ENCODE measurements around the gene VTCN1.

The VTCN1 gene

DNA sequence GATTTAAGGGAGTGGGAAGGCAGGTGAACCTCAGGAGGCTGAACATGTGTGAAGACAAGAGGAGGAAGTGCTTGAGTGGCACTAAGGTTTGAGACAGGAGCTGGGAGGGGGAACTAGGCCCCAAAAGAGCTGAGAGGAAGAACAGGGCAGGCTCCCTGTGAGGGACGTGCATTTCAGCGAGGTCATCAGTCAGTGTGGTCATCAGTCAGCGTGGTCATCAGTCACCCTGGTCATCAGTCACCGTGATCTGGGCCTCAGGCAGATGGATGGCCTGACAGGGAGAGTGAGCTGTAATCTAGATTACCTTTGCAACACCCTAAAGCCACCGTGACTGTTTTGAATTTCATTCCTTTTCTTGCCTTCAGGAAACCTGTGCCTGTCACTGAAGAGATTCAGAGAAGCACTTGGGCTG is 29.1 kb downstream of the VTCN1 start:
- DNase-seq (ENCODE audit: low spot score), result no peak
- TF ChIP-seq, protein P1, sequence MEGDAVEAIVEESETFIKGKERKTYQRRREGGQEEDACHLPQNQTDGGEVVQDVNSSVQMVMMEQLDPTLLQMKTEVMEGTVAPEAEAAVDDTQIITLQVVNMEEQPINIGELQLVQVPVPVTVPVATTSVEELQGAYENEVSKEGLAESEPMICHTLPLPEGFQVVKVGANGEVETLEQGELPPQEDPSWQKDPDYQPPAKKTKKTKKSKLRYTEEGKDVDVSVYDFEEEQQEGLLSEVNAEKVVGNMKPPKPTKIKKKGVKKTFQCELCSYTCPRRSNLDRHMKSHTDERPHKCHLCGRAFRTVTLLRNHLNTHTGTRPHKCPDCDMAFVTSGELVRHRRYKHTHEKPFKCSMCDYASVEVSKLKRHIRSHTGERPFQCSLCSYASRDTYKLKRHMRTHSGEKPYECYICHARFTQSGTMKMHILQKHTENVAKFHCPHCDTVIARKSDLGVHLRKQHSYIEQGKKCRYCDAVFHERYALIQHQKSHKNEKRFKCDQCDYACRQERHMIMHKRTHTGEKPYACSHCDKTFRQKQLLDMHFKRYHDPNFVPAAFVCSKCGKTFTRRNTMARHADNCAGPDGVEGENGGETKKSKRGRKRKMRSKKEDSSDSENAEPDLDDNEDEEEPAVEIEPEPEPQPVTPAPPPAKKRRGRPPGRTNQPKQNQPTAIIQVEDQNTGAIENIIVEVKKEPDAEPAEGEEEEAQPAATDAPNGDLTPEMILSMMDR (IDR thresholded peaks at IDR 0.05; ENCODE audit: borderline replicate concordance, control extremely low read depth, extremely low read depth, insufficient read depth, missing control alignments), result no peak
- in situ Hi-C loops (cut with MboI; ENCODE audit: low sequenced_read_pairs, unreplicated experiment), result no loop called here

DNA sequence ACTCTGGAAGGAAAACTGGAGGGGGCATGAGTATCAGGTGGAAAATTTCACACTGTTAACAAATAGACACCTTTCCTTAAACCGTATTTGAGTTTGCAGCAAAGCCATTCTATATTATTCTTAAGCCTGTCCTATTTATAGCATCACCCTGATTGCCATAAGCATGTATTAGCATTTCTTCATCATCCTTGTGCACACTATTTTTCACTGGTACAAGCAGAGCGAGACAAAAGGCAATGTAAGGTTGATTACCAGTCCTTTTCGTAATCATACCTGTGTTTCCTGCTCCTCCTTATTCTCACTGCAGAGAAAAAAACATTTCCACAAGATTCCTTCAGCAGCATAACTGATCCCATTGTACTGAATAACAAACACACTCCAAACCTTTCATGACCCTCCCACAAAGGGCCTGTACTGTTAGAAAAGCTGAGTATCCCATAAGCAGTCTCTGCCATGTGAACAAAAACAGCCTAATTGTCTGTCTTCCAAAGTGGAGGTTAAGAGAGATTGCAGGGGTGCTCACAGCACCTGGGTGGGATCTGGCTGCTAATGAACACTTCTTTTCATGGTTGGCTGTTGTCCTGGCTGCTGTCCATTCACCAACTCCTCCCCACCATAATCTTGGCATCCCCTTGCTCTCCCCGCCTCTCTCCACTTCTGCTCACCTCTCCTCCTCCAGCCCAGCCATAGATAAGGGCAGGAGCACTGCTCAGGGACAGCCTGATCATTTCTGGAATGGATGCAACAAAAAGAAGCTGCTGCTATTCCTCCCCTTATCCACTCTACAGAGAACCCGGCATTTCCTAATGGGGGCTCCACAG is 30.4 kb downstream of the VTCN1 start:
- DNase-seq (ENCODE audit: low spot score), result no peak
- TF ChIP-seq, protein P1 (IDR thresholded peaks at IDR 0.05; ENCODE audit: borderline replicate concordance, control extremely low read depth, extremely low read depth, insufficient read depth, missing control alignments), result no peak
- in situ Hi-C loops (cut with MboI; ENCODE audit: low sequenced_read_pairs, unreplicated experiment), result no loop called here

DNA sequence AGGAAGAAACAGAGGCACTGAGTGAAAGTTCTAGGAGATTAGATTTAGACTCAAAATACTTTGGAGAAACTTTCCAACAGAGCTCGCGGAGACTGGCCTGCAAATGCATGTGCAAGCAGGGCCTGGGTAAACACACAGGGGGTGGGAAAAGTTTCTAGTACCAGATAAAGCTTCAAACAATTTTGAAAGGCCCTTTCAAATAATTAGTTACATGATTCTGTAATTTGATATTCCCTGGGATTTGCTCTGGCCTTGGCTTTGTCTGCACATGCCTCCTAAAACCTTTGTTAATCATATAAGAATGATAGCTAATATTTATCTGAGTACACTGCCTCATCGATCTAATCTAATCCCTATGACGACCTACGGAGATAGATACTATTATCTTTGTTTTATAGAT is 31.3 kb downstream of the VTCN1 start:
- in situ Hi-C loops (cut with MboI; ENCODE audit: low sequenced_read_pairs, unreplicated experiment), result no loop called here
- TF ChIP-seq, protein P1 (IDR thresholded peaks at IDR 0.05; ENCODE audit: borderline replicate concordance, control extremely low read depth, extremely low read depth, insufficient read depth, missing control alignments), result no peak
- DNase-seq (ENCODE audit: low spot score), result no peak

DNA sequence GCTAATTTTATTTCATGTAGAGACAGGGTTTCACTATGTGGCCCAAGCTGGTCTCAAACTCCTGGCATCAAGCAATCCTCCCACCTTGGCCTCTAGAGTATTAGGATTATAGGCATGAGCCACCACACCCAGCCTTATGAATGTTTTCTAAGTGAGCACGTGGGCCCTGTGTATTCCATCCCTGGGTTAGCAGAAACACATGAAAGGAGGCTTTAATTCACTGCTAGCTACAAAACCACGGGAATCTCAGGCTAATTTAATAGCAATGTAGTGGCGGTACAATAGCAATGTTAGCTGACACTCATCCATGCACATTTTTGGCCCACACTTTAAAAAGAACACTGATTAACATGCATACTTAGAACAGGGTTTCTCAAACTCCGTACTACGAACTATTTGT is 32.0 kb downstream of the VTCN1 start:
- in situ Hi-C loops (cut with MboI; ENCODE audit: low sequenced_read_pairs, unreplicated experiment), result no loop called here
- no peak for DNase-seq (ENCODE audit: low spot score)
- TF ChIP-seq, protein P1 (IDR thresholded peaks at IDR 0.05; ENCODE audit: borderline replicate concordance, control extremely low read depth, extremely low read depth, insufficient read depth, missing control alignments), result no peak

DNA sequence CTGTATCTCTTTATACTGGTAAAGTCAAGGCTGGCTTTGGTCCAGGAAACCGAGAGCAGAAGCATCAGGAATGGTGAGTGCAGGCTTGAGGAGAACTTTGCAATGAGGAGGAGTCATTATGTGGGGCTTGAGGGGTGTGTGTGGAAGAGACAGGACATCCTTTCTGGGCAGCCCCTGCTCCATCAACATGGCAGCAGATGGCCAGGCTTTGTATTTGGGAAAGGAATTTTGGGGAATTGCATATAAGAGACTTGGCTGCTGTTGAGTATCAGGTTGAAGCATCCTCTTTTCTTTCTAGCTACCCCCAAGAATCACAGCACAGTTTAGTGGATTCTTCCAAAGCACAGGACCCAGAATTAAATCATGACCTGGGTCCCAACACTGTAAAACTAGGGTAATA is 33.4 kb downstream of the VTCN1 start:
- TF ChIP-seq, protein P1 (IDR thresholded peaks at IDR 0.05; ENCODE audit: borderline replicate concordance, control extremely low read depth, extremely low read depth, insufficient read depth, missing control alignments), result no peak
- in situ Hi-C loops (cut with MboI; ENCODE audit: low sequenced_read_pairs, unreplicated experiment), result no loop called here
- DNase-seq (ENCODE audit: low spot score), result no peak

DNA sequence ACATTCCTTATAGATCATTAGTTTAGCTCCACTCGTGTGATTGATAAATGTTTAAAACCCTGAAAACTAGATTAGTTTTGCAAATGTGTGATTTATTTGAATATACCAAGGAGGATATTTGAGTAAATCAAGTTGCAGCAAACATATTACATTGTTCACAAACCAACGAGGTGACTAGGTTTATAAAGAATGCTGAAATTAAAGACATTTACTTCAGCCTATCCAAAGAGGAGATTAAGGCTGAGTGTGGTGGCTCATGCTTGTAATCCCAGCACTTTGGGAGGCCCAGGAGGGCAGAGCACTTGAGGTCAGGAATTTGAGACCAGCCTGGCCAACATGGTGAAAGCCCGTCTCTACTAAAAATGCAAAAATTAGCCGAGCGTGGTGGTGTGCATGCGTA is 34.1 kb downstream of the VTCN1 start:
- in situ Hi-C loops (cut with MboI; ENCODE audit: low sequenced_read_pairs, unreplicated experiment), result no loop called here
- DNase-seq (ENCODE audit: low spot score), result no peak
- TF ChIP-seq, protein P1 (IDR thresholded peaks at IDR 0.05; ENCODE audit: borderline replicate concordance, control extremely low read depth, extremely low read depth, insufficient read depth, missing control alignments), result no peak

Measured in GM13976 (cell line).